Breast epithelium (tissue), 3 donors: ENCODE measurements around the gene RPH3AL.

ENCODE experiments used
- POLR2A ChIP-seq: fragments of 450-650 bp; IDR thresholded peaks from one replicate; pipeline ENCODE4 v1.6.1; 2016; ENCODE audit warnings: antibody characterized with exemption, mild to moderate bottlenecking, moderate library complexity
- POLR2AphosphoS5 ChIP-seq, 3 donors: sonication (generic); formaldehyde crosslinking; IDR thresholded peaks; one replicate each; pipeline ENCODE4 v1.6.1; 2017; ENCODE audit warnings: antibody characterized with exemption in 3 of 3
- TF ChIP-seq, protein P1 (sequence below), 3 donors: fragments of 450-650 bp; IDR thresholded peaks; one replicate each; pipeline ENCODE4 v1.5.1; 2016 to 2017; ENCODE audit warnings: antibody characterized with exemption in 3 of 3, mild to moderate bottlenecking in 3 of 3, moderate library complexity in 3 of 3

DNA sequence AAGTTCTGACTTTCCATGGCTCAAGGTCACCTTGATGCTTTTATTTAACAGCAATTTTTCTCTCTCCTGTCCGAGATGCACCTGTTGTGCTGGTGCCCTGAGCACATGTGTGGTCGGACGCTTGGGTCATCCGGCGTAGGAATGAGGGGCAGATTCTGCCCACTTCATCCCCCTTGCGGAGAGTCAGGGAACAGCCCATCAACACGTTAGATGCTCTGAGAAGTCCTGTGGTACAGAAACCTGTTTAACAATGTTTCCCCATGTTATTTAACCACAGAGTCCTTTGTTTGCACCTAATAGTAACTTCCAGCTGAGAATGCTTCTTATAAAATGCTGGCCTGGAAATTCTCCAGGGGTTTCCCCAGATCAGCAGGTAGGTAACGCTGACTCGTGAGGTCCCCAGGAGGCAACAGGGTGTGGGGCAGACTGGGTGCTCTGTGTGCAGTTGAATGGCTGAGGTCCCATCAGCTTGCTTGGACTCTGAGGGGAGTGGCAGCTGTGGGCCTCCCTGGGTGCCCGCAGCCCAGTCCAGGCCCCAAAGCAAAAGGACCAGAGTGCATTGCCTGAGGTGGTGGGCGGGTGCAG lies 189.0 kb downstream of the RPH3AL start:
- TF ChIP-seq, protein P1, sequence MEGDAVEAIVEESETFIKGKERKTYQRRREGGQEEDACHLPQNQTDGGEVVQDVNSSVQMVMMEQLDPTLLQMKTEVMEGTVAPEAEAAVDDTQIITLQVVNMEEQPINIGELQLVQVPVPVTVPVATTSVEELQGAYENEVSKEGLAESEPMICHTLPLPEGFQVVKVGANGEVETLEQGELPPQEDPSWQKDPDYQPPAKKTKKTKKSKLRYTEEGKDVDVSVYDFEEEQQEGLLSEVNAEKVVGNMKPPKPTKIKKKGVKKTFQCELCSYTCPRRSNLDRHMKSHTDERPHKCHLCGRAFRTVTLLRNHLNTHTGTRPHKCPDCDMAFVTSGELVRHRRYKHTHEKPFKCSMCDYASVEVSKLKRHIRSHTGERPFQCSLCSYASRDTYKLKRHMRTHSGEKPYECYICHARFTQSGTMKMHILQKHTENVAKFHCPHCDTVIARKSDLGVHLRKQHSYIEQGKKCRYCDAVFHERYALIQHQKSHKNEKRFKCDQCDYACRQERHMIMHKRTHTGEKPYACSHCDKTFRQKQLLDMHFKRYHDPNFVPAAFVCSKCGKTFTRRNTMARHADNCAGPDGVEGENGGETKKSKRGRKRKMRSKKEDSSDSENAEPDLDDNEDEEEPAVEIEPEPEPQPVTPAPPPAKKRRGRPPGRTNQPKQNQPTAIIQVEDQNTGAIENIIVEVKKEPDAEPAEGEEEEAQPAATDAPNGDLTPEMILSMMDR (IDR thresholded peaks at IDR 0.05): no peak
- TF ChIP-seq POLR2AphosphoS5 (IDR thresholded peaks at IDR 0.05) (no peak), POLR2A (no peak)
